GF-D8 (cell line): ENCODE results near the gene NPTX1.
A peak's percentile ranks its signal among the peaks of the same experiment; 100 is the strongest.

Experiments
- DNase-seq: peaks from one replicate; lab custom pipeline; 2025; lab: John Stamatoyannopoulos, UW

NPTX1 gene

GRCh38 chr17:80459234-80459633 is 17.2 kb downstream of the NPTX1 start:
- no peak for DNase-seq

DNA sequence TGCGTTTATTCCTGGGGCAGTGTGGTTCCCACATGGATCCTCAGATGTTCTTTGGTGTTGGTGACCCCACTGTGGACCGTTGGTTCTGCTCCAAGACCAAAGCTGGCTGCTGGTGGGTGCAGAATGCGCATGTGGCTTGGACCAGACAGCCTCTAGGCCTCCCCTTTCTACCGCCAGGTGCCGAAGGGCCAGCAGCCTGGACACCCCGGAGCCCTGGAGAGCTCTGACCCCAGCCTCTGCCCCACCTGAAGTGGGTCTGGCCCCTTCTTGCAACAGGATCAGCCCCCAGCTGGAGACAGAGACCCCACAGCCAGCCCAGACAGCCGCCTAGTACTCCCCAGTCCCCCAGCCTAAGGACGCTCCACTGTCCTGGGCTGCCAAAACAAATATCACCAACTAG is 18.4 kb downstream of the NPTX1 start:
- DNase-seq = no peak

DNA sequence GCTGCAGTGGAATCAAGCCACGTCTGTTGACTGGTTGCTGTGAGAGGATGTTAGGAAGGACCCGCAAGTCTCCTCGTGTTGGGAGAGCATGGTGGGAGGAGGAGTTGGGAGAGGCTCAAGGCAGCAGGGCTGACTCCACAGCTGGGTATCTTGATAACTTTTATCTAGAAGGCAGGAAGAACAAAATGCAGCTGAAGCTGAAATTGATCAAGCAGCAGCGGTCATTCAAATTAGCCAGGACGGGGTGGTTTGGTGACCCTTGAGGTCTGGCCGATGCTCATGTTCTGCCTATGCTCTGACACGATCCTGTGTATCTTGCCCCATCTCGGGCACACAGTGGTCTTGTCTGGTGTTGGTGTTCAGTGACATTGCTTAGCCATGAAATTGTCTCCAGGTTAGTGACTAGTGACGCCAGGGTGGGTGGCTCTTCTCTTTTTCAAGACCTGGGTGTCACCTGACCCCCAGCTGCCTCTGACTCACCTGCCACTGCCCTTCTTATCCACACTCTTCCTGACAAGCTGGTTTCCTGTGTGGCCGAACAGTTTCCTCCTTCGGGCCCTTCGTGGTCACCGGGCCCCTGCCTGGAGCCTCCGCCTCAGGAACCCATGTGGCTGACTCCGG is 19.1 kb downstream of the NPTX1 start:
- peak; percentile 59 for DNase-seq

DNA sequence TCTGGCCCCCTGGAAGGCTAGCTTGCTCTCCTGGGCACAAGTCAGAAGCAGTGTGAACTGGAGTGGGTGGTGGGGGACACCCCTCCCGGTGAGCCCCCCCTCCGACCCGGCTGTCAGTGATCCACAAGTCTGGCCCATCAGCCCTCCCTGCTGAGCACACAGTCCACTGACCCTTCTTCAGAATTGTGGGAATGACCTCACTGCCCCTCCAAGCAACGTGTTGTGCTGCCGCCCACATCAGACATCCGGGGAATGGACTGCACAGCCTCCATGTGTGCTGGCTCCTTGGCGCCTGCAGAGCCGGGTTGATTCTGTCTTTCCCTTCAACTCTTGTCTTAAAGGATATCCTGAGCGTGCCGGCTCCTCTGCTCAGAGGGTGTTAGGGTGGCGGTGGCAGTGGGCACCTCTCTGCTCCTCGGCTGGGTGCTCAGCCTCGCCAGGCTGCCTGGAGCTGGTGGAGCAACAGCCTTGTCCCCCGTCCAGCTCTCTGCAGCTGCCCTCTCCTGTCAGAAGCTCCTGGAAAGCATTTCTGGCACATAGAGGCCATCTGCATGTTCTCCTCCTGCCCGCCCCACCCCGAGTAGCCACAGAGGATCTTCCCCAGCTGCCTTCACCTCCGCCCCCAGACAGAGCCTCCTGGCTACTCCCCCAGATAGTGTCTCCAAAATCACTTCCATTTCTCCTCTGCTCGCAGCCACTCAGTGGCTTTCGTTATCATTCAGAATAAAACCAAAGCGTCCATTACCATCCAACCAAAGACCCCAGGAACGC is 19.8 kb downstream of the NPTX1 start:
- DNase-seq = no peak

DNA sequence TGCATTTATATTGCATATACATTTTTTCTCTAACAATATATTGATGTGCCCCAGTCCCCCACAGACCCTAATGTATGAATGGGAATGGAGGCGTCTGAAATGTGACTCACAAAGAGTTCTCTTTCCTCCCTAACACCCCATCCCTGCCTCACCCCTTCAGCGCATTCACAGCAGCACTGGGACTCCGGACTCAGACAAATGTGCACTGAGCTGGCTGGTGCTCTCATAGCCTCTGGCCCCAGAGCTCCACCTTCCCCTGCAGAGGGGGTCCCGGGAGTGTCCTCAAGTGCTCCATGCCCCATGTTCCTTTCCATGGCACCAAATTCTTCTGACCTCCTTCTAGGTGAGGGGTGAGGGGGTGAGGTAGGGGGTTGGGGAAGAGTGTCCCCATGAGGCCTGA is 20.6 kb downstream of the NPTX1 start:
- DNase-seq = no peak

DNA sequence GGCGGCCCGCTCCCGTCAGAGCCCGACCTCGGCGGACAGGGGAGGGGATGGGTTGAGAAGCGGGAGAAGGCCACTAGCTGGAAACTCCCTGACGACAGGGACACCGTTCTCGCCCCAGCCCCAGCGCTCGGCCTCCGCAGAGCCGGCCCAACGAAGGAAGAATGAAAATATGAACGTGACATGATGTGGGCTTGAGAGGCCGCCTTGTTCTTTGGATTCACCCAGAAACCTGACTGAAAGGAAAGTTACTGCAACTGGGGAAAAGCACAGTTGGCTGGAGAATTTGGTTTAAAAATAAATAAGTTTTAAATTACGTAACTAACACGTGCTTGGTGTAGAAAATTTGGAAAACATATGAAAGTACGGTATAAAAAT is 21.1 kb downstream of the NPTX1 start:
- DNase-seq = no peak

DNA sequence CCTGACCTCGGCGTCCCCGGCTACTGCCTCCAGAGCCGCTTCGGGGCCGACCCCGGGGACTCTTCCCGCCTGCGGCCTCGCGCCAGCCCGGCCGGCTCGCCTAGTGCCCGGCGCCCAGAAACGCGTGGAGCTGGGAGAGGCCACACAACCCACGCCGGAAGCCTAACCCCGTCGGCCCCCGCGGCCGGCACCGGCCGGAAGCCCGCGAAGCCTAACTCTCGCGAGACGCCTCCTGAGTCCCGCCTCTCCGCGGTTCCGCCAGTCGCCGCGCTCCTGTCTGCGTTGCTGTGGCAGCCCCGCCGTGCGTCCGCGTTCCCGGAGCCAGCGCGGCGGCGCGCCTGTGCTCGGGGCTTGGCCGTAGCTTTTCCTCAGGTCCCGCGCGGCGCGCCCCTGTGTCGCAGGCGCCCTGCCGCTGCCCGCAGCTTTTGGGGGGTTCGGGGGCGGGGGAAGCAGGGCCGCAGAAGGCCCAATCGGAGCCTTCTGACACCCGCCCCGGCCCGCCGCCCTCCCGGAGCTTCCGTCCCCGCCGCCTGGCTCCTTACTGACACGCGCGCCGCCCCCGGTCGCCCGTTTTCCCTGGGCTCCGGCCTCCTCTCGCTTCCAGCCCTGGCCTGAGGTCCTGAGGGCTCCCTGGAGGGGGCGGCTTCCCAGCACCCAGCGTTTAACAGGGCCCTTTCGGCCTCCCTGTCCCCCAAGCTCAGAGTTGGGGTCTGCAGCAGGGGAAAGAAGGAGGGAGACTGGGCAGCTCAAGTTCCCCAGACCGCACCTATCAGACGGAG is 21.7 kb downstream of the NPTX1 start:
- peak; percentile 88 for DNase-seq

DNA sequence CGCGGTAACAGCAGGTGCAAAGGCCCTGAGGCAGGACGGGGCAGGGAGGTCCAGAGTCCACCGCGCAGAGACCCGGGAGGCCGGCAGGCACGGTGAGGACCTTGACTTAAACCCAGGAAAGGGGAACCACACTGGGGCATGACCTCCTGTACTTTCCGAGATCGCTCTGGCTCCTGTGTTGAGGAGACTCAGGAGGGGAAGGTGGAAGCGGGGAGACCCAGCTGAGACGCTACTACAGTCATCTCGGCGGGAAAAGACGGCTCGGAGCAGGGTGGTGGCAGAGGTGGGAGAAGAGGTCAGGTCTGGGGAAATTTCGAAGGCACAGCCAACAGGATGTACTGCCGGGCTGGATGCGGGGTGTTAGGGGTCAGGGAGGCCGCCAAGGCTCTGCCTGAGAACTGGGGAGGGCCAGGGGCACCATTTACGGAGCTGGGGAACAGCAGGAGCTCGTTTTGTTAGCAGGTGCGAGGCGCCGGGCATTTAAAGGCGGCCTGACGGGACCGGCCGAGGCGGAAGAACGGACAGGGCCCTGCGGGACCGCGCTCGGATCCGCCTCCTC is 22.3 kb downstream of the NPTX1 start:
- DNase-seq = no peak

DNA sequence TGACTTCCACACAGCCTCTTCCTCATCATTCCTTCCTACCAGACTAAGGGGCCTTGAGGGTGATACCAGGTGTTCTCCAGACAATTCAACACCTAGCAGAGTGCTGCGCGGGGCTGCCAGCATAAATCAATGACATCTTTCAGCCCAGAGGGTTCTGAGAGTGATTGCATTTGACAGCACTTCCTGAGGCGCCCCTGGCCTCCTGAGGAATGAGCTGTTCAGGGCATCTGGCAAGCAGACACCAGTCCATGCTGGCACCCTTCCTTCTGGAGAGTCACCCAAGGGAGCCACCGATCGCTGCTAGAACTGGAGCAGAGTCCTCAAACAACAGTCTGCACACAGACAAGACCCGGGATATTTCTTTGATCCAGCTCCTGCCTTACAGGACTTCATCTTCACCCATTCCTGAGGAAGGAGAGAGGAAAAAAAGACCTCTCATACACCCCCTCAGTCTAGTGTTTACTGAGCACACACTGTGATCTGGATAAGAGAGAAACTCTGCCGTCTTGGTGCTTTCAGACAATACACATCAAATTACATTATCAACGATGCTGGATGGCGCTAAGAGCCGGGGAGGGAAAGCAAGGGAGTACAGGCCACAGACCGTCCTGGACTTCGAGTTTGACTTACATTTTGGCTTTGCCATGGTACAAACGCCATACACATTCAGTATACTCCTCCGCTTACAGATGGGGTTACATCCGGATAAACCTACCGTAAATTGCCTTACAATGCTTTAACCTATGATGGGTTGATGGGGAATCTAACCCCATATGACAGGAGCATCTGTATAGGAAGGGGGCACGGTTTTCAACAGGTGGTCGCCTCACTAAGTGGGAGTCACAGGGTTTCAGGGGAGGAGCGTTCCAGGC is 23.0 kb downstream of the NPTX1 start:
- DNase-seq = no peak

DNA sequence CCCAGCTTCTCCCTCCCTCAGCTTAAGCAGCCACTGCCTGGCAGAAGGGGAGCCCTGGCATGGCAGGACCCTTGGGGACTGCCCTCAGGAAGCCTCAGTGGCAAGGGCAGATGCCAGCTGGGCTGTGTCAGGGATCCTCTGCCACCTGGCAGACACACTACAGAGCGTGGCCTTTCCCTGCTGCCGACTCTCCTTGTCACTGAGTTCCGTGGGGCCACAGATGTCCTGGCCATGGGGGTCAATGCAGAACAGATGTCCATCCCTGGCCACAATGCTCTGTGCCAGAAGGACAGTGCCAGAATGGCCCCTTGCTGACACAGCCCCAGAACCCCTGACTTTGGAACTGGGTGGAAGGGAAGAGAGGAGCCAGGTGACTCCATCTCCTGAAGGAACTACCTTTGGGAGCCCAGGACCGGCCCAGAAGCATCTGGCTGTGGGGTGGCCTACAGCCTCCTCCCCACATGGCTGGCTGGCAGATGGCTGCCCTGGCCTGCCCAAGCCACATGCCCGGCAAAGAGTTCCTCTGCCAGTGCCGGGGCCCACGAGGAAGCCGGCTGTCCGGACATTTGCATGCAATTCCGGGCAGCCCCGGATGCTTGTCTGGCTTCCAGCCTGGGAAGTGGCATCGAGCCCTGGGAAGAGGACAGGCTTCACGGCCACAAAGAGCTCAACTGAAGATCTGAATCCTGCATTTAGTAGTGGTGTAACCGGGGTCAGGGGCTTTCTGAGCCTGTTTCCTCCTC is 24.1 kb downstream of the NPTX1 start:
- DNase-seq = no peak

DNA sequence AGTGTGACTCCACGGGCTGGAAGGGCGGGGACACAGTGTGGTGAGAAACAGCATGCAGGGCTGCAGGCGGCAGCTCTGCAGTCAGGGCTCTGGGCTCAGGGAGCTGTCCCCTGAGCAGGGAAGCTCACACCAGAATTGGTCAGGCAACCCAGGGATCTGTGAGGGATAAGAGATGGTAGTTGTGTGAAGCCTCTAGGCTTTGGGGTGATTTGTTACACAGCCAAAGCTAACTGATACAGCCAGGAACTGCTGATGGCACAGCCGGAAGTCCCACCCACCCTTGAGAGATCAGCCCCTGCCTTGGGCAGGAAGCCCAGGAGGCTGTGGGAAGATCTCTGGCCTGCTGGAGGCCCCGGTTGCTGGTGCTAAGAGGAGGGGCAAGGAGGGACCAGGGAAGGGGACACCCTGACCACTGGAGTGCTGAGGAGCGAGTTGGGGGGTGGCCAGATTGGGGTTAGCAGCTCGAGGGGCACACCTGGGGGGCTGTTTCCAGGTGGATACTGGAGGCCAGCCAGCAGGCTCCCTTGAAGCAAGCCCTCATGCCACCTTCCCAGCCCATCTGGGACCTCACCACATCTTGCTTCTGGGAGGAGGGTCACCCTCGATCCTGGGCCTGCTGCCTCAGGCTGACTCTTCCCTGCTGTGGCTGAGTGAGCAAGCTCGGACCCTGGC is 25.2 kb downstream of the NPTX1 start:
- no peak for DNase-seq

DNA sequence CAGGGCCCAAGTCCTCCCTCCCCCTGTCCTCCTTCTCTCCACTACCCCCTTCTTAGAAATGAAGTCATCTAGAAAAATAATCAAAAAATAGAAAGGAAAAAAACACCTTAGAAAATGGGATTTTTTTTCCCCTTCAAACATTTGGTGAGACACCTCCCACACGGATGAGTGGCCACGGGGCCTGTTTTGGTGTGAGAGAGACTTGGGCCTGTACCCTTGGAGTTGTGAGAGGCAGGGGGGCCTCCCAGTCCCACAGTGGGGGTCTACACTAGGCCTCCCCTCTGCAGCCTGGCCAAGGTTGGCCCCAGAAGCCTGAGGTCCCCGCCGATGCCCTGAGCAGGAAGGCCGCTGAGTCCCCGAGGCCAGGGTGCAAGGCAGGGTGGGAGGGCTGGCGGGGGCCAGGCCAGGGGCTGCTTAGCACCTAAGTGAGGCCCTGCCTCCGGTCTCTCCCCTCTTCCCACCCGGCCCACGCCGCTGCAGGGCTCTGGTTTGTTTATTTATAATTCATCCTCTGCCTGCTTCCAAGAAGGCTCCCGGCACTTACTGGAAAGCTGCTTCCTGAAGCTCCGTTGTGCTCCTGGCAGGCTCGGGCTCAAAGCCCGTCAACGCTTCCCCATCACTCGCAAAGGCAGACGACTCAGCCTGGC is 26.4 kb downstream of the NPTX1 start:
- DNase-seq = no peak

GRCh38 chr17:80449194-80449929 is 27.0 kb downstream of the NPTX1 start:
- no peak for DNase-seq

GRCh38 chr17:80447790-80448189 is 28.6 kb downstream of the NPTX1 start:
- DNase-seq = no peak

DNA sequence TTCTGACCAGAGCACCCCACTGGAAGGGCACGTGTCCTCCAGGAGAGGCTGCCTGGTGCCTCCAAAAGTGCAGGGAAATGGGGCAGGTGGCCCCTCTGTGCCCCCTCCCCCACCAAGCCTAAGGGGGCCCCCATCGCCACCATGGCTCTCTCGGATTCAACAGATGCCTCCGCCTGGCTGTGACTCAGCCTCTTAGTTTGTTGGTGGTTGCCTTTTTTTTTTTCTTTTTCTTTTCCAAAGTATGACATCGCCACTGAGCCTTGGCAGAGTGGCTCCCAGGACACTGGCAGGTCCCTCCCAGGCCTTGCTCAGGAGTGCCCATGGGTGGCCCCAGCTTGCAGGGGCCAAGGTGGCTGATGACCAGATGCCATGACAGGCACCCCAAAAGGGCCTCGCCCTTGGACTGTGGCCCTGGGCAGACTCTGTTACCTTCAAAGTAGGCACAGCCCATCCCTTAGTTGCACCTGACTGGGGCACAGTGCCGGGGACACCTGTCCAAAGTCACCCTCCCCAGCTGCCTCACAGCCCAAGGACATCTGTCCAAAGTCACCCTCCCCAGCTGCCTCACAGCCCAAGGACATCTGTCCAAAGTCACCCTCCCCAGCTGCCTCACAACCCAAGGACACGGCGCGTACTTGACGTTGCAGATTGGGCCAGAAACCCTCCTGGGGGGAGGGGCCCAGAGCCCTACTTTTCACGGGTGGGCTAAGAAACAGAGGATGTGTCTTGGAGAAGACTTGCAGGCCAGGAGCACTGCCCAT is 29.6 kb downstream of the NPTX1 start:
- DNase-seq = no peak

DNA sequence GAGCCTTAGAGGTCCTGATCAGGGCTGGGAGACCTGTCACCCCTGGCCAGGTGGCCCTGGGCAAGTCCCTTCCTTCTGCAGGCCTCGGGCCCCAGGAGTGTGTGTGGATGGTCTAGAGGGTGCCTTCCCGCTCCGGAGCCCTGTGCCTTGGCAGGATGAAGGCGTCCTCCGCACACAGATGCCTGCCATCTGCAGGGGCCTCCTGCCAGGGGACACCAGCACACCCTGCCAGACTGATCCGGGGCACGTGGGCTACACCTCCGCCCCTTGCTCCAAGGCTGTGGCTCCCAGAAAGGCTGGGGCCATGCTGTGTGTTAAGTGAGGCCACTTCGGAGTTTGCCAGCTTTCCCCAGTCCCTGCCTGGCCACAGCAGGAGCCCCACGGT is 30.7 kb downstream of the NPTX1 start:
- DNase-seq = no peak

DNA sequence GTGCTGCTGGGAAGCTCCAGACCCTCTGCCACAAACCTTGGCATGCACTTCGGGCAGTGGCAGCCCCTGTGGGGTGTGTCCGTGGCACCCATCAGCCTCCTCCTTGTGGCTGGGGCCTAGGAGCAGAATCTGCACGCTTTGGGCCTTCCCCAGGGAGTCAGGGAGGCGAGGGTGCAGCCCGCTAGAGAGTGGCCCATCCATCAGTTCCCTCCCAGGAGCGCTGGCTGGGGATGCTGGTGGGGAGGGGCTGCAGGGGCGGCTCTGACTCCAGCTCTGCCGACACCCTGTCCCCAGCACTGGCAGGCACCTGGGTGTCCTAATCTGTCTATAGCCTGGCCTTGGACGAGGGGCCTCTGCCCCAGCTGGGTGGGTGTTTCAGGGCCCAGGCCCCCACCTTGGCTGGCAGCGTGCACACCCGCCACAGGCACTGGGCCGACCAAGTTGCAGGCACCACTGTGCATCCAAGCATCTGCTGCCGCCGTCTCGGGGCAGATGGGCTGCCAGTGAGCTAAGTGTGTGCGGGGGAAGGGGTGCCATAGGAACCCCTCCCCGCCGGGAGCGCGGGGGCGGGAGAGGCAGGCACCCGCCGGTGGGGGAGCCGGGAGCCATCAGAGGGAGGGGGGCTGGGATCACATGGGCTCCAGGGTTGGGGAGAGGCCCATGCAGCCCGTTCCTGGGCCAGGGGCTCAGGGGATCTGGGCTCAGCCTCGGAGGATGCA is 31.2 kb downstream of the NPTX1 start:
- DNase-seq = no peak

DNA sequence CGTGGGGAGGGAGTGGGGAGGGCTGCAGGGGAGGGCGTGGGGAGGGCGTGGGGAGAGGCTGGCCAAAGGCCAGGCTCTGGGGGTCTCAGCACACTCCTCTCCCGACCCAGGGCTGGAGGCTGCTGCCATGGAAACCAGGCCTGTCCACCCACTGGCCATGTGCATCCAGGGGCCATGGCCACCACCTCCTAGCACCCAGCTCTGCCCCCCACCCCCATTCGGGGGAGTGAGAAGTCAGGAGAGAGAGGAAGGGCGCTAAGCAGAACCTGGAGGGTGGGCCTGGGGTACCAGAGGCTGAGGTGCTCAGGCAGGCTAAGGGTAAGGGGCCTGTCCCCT is 31.8 kb downstream of the NPTX1 start:
- DNase-seq = no peak
